Esophagus (tissue), 2 donors: ENCODE data around the gene CMTM7. TPM values are rescaled to one million over a fixed set of nuclear protein-coding genes. Genes with fewer than 3 reads are reported as not detected.
A peak's percentile ranks its signal among the peaks of the same experiment; 100 is the strongest.

Source experiments
- H3K27ac ChIP-seq, 2 donors: one replicate each; pipeline ENCODE4 v1.5.1; 2013; ENCODE audit warnings: low read depth in 2 of 2, mild to moderate bottlenecking in 2 of 2, inconsistent platforms in 1 of 2, low read length in 1 of 2, moderate library complexity in 1 of 2
- H3K27me3 ChIP-seq, 2 donors: one replicate each; pipeline ENCODE4 v1.6.1; 2013; ENCODE audit warnings: low read length in 2 of 2, control low read depth in 1 of 2, mild to moderate bottlenecking in 1 of 2; ENCODE audit not compliant: insufficient read depth in 2 of 2, control insufficient read depth in 1 of 2
- H3K36me3 ChIP-seq, 2 donors: one replicate each; pipeline ENCODE4 v1.6.1; 2013; ENCODE audit warnings: low read length in 1 of 2; ENCODE audit not compliant: control insufficient read depth in 2 of 2, insufficient read depth in 2 of 2
- H3K4me1 ChIP-seq, 2 donors: one replicate each; pipeline ENCODE4 v1.6.1; 2013; ENCODE audit warnings: low read length in 1 of 2; ENCODE audit not compliant: control insufficient read depth in 2 of 2, insufficient read depth in 2 of 2
- H3K4me3 ChIP-seq, 2 donors: one replicate each; pipeline ENCODE4 v1.5.1; 2013; ENCODE audit warnings: low read length in 2 of 2, mild to moderate bottlenecking in 2 of 2, low read depth in 1 of 2, moderate library complexity in 1 of 2
- H3K9me3 ChIP-seq, 2 donors: one replicate each; pipeline ENCODE4 v1.6.1; 2013; ENCODE audit warnings: mild to moderate bottlenecking in 2 of 2, low read depth in 1 of 2, low read length in 1 of 2, moderate library complexity in 1 of 2; ENCODE audit not compliant: control insufficient read depth in 2 of 2, insufficient read depth in 1 of 2
- WGBS, 2 donors: extraction: QIAGEN DNeasy Blood & Tissue Kit; methylation state at CpG; one replicate each; pipeline ENCODE4 v1.1.7; 2013; 5-methylcytosine and 5-hydroxymethylcytosine counted together
- polyA plus RNA-seq, 2 donors: library from polyadenylated mRNA; stranded (reverse); fragments of 200-250 nt; gene quantifications; one replicate each; pipeline ENCODE4 v1.2.3, GENCODE V29; 2013
- donor health status: healthy with polysubstance abuse.
- donor health status: Bipolar disorder and iron deficiency.

CMTM7 gene
- polyA plus RNA-seq, 2 donors, result 0.79 to 1.6 TPM

GRCh38 chr3:32453346-32453745 is 61.7 kb downstream of the CMTM7 start:
- H3K27ac ChIP-seq, result no peak overlapping the region
- H3K27me3 ChIP-seq, result peaks cover 0 to 5% of the 10 kb centered on the region in 2 donors
- H3K4me3 ChIP-seq, result no peak overlapping the region
- H3K4me1 ChIP-seq, result no peaks in the 10 kb centered on the region
- 92% methylated on average over 5 of the region's 5 CpGs for WGBS, 2 donors
- H3K9me3 ChIP-seq, result no peaks in the 10 kb centered on the region
- no peaks in the 10 kb centered on the region for H3K36me3 ChIP-seq

DNA sequence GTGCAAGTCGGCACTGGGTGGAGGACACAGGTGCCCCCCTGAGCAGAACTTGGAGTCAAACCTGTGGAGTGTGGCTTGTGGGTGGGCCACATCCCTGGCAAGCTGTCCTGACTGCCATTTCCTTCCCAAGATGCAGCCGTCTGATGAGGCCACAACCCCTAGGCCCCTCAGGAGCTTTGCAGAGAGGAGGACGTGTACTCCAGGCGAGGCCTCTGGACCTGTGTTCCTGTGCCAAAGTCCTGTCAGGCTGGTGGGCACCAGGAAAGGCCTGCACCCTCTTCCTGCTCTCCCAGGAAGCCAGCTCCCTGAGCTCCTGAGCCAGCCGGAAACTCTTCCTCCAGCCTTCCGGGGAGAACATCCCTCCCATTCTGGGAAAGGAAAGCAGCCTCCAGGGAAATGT is 62.5 kb downstream of the CMTM7 start:
- Histone ChIP-seq H3K4me3 (no peak overlapping the region), H3K27ac (no peak overlapping the region), H3K4me1 (no peaks in the 10 kb centered on the region), H3K27me3 (peaks cover 0 to 5% of the 10 kb centered on the region in 2 donors), H3K36me3 (no peaks in the 10 kb centered on the region), H3K9me3 (no peaks in the 10 kb centered on the region)
- 81 to 84% methylated on average over 6 of the region's 6 CpGs for WGBS, 2 donors

DNA sequence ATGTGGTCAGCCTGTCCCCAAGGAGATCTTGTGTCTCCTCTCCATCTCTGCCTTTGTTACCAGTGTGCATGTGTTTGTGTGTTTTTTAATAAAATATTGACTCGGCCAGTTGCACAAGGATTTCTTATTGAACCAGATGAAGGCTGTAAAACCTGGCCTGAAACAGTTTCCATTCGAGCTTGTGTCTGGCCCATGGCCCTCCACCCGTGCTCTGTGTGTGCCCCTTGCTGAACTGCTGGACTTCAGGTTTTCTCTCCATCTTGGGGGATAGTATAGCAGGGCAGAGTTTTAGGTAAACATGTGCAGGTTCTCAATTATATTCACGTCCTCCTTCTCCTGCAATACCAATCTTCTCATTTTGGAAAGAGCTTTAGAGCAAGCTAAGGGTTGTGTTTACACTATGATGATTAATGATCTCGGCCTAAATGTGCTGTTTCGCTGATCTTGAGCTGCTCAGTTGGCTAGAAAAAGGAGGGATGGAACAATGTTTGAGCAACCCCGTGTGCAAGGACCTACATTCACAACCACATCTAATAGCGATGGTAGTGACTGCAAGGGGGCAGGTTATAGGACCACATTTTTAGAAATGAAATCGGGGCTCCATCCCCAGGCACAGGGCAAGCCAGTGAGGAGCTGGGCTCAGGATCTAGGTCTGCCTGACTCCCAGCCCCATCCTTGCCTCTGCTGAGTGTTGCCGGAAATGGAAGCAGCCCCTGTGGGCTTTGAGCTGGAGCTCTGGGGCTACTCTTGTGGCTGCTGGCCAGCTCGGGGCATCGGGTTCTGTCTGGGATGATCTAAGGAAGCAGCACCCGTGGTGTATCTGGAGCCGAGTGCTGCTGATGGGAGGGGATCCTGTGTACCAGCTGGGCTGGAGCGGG is 63.3 kb downstream of the CMTM7 start:
- WGBS, 2 donors, result 66 to 71% methylated on average over 15 of the region's 15 CpGs
- no peak overlapping the region for H3K27ac ChIP-seq
- peaks cover 0 to 5% of the 10 kb centered on the region in 2 donors for H3K27me3 ChIP-seq

DNA sequence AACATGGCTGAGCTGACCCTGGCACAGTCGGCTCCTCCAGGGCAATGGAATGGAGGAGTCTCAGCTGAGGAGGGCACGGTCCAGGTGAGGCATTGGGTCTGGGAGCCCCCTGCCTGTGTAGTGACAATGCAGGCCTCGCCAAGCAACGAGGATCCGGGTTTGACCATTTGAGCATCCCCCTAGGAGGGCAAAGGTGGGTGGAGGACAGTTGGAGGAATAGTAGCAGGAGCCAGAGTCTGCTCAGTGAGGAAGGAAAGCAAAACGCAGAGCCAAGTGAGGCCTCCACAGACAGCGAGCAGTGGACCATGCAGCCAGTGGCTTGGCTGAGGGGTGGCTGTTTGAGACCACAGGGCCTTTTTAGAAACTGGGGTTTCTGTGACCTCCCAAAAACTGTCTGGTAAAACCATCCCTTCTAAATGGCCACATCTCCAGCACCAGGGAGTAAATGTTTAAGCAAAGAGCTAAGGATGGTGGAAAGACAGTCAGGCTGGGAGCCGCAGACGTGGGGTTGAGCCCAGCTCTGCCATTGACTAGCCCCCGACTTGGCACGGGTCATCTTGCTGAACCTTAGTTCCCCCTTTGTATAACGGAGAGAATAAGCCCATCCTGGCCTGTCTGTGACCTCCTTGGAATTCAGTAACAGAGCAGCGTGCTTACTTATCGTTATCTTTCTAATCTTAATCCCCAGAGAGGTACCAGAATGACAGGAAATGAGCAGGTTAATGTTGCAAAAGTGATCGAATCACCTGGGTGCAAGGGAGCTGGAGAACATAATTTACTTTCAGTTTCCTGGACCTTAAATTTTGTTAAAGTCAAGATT is 64.2 kb downstream of the CMTM7 start:
- Histone ChIP-seq H3K4me1 (no peaks in the 10 kb centered on the region), H3K27ac (no peak overlapping the region), H3K27me3 (peaks cover 0 to 5% of the 10 kb centered on the region in 2 donors), H3K4me3 (no peak overlapping the region), H3K9me3 (no peaks in the 10 kb centered on the region), H3K36me3 (no peaks in the 10 kb centered on the region)
- 88 to 91% methylated on average over 15 of the region's 15 CpGs for WGBS, 2 donors

More for the DNA sequence above, 63.3 kb downstream of the CMTM7 start:
- H3K4me1 ChIP-seq, result no peaks in the 10 kb centered on the region
- H3K36me3 ChIP-seq, result no peaks in the 10 kb centered on the region
- no peaks in the 10 kb centered on the region for H3K9me3 ChIP-seq
- no peak overlapping the region for H3K4me3 ChIP-seq

- H3K27me3 ChIP-seq, result no peaks in the 10 kb centered on the region
- 90 to 92% methylated on average over 11 of the region's 11 CpGs for WGBS, 2 donors
Measured at GRCh38 chr3:32456429-32457130, 64.9 kb downstream of the CMTM7 start.

GRCh38 chr3:32457971-32458471 is 66.4 kb downstream of the CMTM7 start:
- Histone ChIP-seq H3K27me3 (no peaks in the 10 kb centered on the region), H3K27ac (peak overlapping the region; percentile 36 to 60), H3K4me3 (no peak overlapping the region), H3K9me3 (no peaks in the 10 kb centered on the region), H3K4me1 (no peaks in the 10 kb centered on the region), H3K36me3 (no peaks in the 10 kb centered on the region)
- WGBS, 2 donors, result 61 to 67% methylated on average over 9 of the region's 9 CpGs

More at GRCh38 chr3:32456429-32457130, 64.9 kb downstream of the CMTM7 start:
- no peaks in the 10 kb centered on the region for H3K36me3 ChIP-seq
- no peak overlapping the region for H3K4me3 ChIP-seq
- H3K27ac ChIP-seq, result no peak overlapping the region
- H3K9me3 ChIP-seq, result no peaks in the 10 kb centered on the region
- H3K4me1 ChIP-seq, result no peaks in the 10 kb centered on the region

DNA sequence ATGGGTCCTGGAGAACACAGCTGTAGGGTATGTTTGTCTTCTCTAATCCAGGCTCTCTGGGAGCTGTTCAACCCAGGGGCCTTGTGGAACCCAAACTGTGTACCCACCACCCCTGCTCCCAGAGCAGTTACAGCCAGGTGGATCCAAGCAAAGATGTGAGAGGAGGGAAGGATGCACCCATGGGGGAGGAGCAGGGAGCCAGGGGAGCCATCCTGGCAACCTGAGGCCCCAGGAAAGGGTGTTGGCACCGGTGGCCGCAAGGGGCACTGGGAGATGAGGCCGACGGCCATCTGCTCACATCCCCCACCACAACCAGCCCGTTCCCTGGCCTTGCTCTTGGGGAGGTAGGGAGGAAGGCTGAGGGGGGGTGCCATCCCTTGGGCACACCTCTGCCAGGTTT is 67.8 kb downstream of the CMTM7 start:
- Histone ChIP-seq H3K36me3 (no peaks in the 10 kb centered on the region), H3K27me3 (no peaks in the 10 kb centered on the region), H3K27ac (peak overlapping the region in 1 of 2 donors; percentile 13), H3K4me3 (no peak overlapping the region), H3K4me1 (no peaks in the 10 kb centered on the region), H3K9me3 (no peaks in the 10 kb centered on the region)
- WGBS, 2 donors, result 90 to 96% methylated on average over 5 of the region's 5 CpGs

- H3K27ac ChIP-seq, result no peak overlapping the region
- H3K9me3 ChIP-seq, result no peaks in the 10 kb centered on the region
- H3K36me3 ChIP-seq, result no peaks in the 10 kb centered on the region
- no peak overlapping the region for H3K4me3 ChIP-seq
- H3K4me1 ChIP-seq, result no peaks in the 10 kb centered on the region
- H3K27me3 ChIP-seq, result no peaks in the 10 kb centered on the region
- WGBS, 2 donors, result 55 to 57% methylated on average over 14 to 15 of the region's 15 CpGs
Measured at GRCh38 chr3:32460031-32460749, 68.5 kb downstream of the CMTM7 start.
